ENCODE measurements around the gene SLC17A7. TPM values are rescaled to one million over a fixed set of nuclear protein-coding genes. Genes with fewer than 3 reads are reported as not detected.

The SLC17A7 gene
- total RNA-seq, 1 experiment from 2014 or later: 1.8 TPM

DNA sequence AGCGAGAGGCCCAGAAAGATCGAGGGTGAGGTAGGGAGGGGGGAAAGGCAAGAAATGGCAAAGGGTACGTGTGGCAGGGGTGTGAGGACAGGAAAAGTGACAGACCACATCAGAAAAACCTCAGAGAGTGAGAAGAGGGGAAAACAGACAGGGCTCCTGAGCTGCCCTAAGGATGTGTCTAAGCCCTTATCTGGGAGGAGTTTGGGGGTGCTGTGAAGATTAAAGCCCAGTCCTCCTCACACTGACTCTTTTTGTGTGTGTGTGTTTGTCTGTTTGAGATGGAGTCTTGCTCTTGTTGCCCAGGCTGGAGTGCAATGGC, 17.4 kb downstream of the SLC17A7 start:
- Histone ChIP-seq H3K4me2 (ENCODE audit: low read length) (no peak overlapping the region), H3K27me3 (ENCODE audit: insufficient read depth, low read length) (peaks cover 20% of the 10 kb centered on the region; the same call in 1 of the 2 replicates), H3K4me3 (replicated peaks in 1 of 2; ENCODE audit: low read depth in 1 of 2, low read length in 2 of 2) (no peak overlapping the region), H3K79me2 (ENCODE audit: insufficient read depth, low read length) (no peaks in the 10 kb centered on the region), H2AFZ (ENCODE audit: low read depth, low read length, poor library complexity, severe bottlenecking) (no peak overlapping the region), H3K9me3 (ENCODE audit: control insufficient read depth in 1 of 2, insufficient read depth in 1 of 2, low read depth in 1 of 2, low read length in 2 of 2) (no peaks in the 10 kb centered on the region), H3K9me2 (ENCODE audit: insufficient read depth) (no peaks in the 10 kb centered on the region), H3K9ac (ENCODE audit: low read length) (no peak overlapping the region), H3K36me3 (ENCODE audit: control insufficient read depth in 1 of 2, insufficient read depth in 2 of 2, low read length in 2 of 2) (no peaks in the 10 kb centered on the region), H4K20me1 (ENCODE audit: insufficient read depth) (no peaks in the 10 kb centered on the region), H3K27ac (ENCODE audit: low read depth, low read length) (no peak overlapping the region), H3K4me1 (ENCODE audit: control insufficient read depth in 1 of 2, insufficient read depth in 2 of 2, low read length in 2 of 2) (peaks cover 12 to 43% of the 10 kb centered on the region in 2 experiments; a peak in 3 of 4 replicates)
- no TSS peak for BruUV-seq (replicated peaks)
- ChIA-PET POLR2A (interaction anchor here (1.2 kb wide), 1 partner anchor 29 kb away, joined by 3 read pairs; the partner anchor contains the start of gene ALDH16A1), CTCF (interaction anchor here (1.3 kb wide), 1 partner anchor 21 kb away, joined by 4 read pairs; no protein-coding TSS in a partner anchor), RAD21 (ENCODE audit: low non-redundant PET in 1 of 2, low total read pairs in 2 of 2, uncharacterized antibody in 2 of 2, unreplicated experiment in 2 of 2) (no interaction called here)
- ATAC-seq (no peak), DNase-seq (ENCODE audit: low read depth, low spot score) (no peak)
- TF ChIP-seq JUND (IDR thresholded peaks at IDR 0.05) (no peak), ELF1 (IDR thresholded peaks at IDR 0.05; ENCODE audit: borderline replicate concordance, low read depth) (no peak), SIN3A (IDR thresholded peaks at IDR 0.05; ENCODE audit: low read depth) (no peak)
- intact Hi-C loops (cut with micrococcal nuclease): no loop called here

DNA sequence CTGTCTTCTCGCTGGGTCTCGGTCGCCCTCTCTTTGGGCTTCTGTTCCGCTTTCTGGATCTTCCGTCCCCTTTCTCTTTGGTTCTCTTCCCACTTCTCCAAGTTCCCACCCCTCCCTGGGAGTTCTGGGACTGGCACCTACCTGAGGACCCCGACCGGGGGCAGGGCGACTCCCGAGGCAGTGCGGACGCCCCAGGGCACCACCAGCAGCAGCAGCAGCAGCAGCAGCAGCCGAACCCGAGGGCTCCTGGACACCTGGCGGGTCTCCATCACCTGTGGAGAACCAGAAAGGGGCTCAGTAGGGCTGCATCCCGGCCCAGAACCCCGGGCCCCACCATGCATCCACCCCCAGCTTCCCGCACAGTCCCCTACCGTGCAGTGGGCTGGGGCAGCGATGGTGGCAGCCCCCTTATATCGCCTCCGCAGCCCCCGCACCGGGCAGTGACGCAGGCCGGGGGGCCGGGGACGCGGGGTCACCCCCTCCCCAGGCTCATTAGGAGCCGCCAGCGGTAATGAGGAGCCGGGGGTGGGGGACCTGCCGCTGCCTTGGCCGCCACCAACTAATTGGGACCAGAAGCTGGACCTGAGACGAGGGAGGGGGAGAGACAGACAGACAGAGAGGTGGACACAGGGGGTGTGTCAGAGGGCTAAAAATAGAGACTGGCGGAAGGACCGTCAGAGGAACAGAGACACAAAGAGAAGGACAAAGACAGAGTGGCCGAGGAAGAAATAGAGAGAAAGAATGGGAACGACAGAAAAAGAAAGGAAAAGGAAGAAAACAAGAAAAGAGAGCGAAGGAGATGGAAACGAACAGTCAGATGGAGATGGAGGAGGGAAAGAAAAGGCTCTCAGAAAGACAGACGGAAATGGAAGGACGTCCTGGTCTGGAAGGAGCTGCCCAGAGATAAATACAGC, 18.0 kb downstream of the SLC17A7 start, which contains the start of gene PTH2:
Gene PTH2 (minus strand): TSS at position 371 of the 914 bp plus-strand sequence. CDS start 102 bp downstream, at position 269.
- Histone ChIP-seq H3K9me2 (ENCODE audit: insufficient read depth) (no peaks in the 10 kb centered on the region), H2AFZ (ENCODE audit: low read depth, low read length, poor library complexity, severe bottlenecking) (no peak within 1 kb of the TSS), H4K20me1 (ENCODE audit: insufficient read depth) (no peaks in the 10 kb centered on the region), H3K79me2 (ENCODE audit: insufficient read depth, low read length) (no peaks in the 10 kb centered on the region), H3K36me3 (ENCODE audit: control insufficient read depth in 1 of 2, insufficient read depth in 2 of 2, low read length in 2 of 2) (no peaks in the 10 kb centered on the region), H3K27ac (ENCODE audit: low read depth, low read length) (no peak within 1 kb of the TSS), H3K4me2 (ENCODE audit: low read length) (no peak within 1 kb of the TSS), H3K9ac (ENCODE audit: low read length) (no peak within 1 kb of the TSS), H3K27me3 (ENCODE audit: insufficient read depth, low read length) (peaks cover 20% of the 10 kb centered on the region; the same call in 1 of the 2 replicates), H3K4me1 (ENCODE audit: control insufficient read depth in 1 of 2, insufficient read depth in 2 of 2, low read length in 2 of 2) (peaks cover 9 to 40% of the 10 kb centered on the region in 2 experiments; a peak in 3 of 4 replicates), H3K4me3 (replicated peaks in 1 of 2; ENCODE audit: low read depth in 1 of 2, low read length in 2 of 2) (no peak within 1 kb of the TSS), H3K9me3 (ENCODE audit: control insufficient read depth in 1 of 2, insufficient read depth in 1 of 2, low read depth in 1 of 2, low read length in 2 of 2) (no peaks in the 10 kb centered on the region)
- ChIA-PET CTCF (no interaction called here), RAD21 (ENCODE audit: low non-redundant PET in 1 of 2, low total read pairs in 2 of 2, uncharacterized antibody in 2 of 2, unreplicated experiment in 2 of 2) (no interaction called here), POLR2A (interaction anchor here (1.2 kb wide), 1 partner anchor 30 kb away, joined by 3 read pairs; the partner anchor contains the start of gene ALDH16A1)
- intact Hi-C loops (cut with micrococcal nuclease): no loop called here
- BruUV-seq (replicated peaks): no TSS peak
- no peak for ATAC-seq
- TF ChIP-seq, protein P1, sequence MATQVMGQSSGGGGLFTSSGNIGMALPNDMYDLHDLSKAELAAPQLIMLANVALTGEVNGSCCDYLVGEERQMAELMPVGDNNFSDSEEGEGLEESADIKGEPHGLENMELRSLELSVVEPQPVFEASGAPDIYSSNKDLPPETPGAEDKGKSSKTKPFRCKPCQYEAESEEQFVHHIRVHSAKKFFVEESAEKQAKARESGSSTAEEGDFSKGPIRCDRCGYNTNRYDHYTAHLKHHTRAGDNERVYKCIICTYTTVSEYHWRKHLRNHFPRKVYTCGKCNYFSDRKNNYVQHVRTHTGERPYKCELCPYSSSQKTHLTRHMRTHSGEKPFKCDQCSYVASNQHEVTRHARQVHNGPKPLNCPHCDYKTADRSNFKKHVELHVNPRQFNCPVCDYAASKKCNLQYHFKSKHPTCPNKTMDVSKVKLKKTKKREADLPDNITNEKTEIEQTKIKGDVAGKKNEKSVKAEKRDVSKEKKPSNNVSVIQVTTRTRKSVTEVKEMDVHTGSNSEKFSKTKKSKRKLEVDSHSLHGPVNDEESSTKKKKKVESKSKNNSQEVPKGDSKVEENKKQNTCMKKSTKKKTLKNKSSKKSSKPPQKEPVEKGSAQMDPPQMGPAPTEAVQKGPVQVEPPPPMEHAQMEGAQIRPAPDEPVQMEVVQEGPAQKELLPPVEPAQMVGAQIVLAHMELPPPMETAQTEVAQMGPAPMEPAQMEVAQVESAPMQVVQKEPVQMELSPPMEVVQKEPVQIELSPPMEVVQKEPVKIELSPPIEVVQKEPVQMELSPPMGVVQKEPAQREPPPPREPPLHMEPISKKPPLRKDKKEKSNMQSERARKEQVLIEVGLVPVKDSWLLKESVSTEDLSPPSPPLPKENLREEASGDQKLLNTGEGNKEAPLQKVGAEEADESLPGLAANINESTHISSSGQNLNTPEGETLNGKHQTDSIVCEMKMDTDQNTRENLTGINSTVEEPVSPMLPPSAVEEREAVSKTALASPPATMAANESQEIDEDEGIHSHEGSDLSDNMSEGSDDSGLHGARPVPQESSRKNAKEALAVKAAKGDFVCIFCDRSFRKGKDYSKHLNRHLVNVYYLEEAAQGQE (IDR thresholded peaks at IDR 0.05; ENCODE audit: low read depth): no peak
- TF ChIP-seq JUND (IDR thresholded peaks at IDR 0.05) (no peak), EZH2phosphoT487 (IDR thresholded peaks at IDR 0.05; ENCODE audit: borderline replicate concordance) (no peak)
- TF ChIP-seq, protein P2, sequence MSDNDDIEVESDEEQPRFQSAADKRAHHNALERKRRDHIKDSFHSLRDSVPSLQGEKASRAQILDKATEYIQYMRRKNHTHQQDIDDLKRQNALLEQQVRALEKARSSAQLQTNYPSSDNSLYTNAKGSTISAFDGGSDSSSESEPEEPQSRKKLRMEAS (IDR thresholded peaks at IDR 0.05): no peak
- DNase-seq (ENCODE audit: low read depth, low spot score): no peak
